Dendritic cell treated with granulocyte-macrophage colony-stimulating factor and Interleukin-4, amounts not matched to agents 40 ng/mL and 50 ng/mL, for 4 days (primary cell): ENCODE data around the gene CASP3.
A peak's percentile ranks its signal among the peaks of the same experiment; 100 is the strongest.

ENCODE experiments used
- H3K27ac Mint-ChIP-seq: one replicate; pipeline ENCODE4 v1.8.0; 2022; ENCODE audit warnings: mild to moderate bottlenecking, mixed read lengths
- H3K27me3 Mint-ChIP-seq: one replicate; pipeline ENCODE4 v1.8.0; 2022; ENCODE audit warnings: mild to moderate bottlenecking, mixed read lengths
- H3K36me3 Mint-ChIP-seq: one replicate; pipeline ENCODE4 v1.8.0; 2022; ENCODE audit warnings: low read depth, mixed read lengths
- H3K4me1 Mint-ChIP-seq: one replicate; pipeline ENCODE4 v1.8.0; 2022; ENCODE audit warnings: low read depth, mixed read lengths
- H3K4me3 Mint-ChIP-seq: one replicate; pipeline ENCODE4 v1.8.0; 2022; ENCODE audit warnings: mild to moderate bottlenecking, moderate library complexity, mixed read lengths
- H3K9me3 Mint-ChIP-seq: one replicate; pipeline ENCODE4 v1.8.0; 2022; ENCODE audit warnings: mixed read lengths
- intact Hi-C: fragments of 100-400 bp; cut with micrococcal nuclease; formaldehyde crosslinking; loops from one replicate; pipeline ENCODE4 v1.15.0; 2022

The CASP3 gene

DNA sequence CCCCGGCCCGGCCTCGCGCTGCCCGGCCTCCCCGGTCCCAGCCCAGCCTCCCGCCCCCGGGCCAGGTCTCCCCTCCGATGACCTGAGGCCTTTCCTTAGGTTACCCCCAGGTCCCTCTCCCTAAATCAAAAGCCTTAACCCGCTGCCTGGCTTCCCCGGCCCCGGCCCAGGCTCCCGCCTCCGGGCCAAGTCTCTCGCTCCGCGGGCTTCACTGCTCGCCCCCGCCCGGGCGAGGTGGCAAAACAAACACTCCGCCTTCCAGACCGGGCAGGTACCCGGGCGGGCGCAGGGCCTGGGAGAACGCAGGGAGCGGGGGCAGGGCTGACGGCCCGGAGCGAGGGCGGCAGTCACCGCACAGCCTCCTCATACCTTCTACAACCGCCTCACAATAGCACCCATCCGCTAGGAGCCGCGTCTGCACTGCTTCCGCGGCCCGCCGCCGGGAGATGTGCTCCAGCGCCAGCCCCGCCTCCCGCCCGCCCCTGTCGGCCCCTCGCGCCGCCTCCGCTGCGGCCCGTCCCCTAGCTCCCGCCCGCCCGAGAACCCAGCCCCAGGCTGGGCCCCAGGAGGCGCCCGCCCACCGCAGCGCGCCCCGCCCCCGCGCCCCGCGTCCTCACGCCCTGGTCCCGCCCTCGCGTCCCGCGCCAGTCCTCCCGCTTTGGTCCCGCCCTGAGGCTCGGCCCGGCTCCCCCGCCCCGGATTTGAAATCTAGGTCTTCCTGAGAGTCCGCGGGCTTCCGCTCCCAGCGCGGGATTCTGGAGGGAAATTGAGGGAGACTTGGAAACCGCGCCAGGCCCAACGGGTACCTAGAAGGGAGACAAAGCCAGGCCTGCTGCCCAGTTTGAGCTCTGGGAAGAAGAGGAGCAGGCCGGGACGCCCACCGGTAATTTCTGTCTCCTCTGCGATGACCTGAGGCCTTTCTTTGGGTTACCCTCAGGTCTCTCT, at the start of gene CASP3, which contains the start of gene PRIMPOL:
CASP3 (minus strand) TSS at position 422 of the 945 bp plus-strand sequence. CDS start 10,994 bp downstream, outside the sequence.
PRIMPOL (plus strand) TSS at position 713 of the 945 bp plus-strand sequence. CDS start 7,403 bp downstream, outside the sequence.
- H3K27ac Mint-ChIP-seq, result peak within 1 kb of the TSS; percentile 90
- H3K4me3 Mint-ChIP-seq, result peak within 1 kb of the TSS; percentile 87
- peaks cover 40% of the 10 kb centered on the region for H3K4me1 Mint-ChIP-seq
- H3K9me3 Mint-ChIP-seq, result no peaks in the 10 kb centered on the region
- peaks cover 47% of the 10 kb centered on the region for H3K36me3 Mint-ChIP-seq
- intact Hi-C loops, result loop anchor here (1.0 to 5.0 kb wide), 4 partner anchors 33 to 382 kb away; partner anchors contain the start of genes CENPU and IRF2
- H3K27me3 Mint-ChIP-seq, result no peaks in the 10 kb centered on the region

DNA sequence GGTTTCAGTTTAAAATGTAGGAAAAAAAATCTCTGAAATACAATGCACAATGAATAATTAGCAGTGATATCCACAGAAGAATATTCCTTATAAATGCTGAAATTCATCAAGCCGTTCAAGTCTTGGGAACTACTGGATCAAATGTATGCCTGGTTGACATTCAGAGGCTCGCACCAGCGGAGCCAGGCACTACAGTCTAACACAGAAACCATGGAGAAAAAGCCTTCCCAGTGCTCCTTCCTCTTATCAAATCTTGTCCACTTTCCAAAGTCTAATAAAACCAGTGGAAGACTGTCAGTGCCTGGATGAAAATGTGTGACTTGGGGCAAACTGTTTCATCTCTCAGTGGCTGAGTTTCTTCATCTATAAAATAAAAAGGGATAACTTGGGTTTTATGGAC, 48.7 kb upstream of the CASP3 start:
- Mint-ChIP-seq H3K4me3 (no peak overlapping the region), H3K27ac (no peak overlapping the region), H3K27me3 (no peaks in the 10 kb centered on the region), H3K36me3 (peaks cover 17% of the 10 kb centered on the region), H3K9me3 (no peaks in the 10 kb centered on the region), H3K4me1 (no peaks in the 10 kb centered on the region)
- intact Hi-C loops, result no loop called here

DNA sequence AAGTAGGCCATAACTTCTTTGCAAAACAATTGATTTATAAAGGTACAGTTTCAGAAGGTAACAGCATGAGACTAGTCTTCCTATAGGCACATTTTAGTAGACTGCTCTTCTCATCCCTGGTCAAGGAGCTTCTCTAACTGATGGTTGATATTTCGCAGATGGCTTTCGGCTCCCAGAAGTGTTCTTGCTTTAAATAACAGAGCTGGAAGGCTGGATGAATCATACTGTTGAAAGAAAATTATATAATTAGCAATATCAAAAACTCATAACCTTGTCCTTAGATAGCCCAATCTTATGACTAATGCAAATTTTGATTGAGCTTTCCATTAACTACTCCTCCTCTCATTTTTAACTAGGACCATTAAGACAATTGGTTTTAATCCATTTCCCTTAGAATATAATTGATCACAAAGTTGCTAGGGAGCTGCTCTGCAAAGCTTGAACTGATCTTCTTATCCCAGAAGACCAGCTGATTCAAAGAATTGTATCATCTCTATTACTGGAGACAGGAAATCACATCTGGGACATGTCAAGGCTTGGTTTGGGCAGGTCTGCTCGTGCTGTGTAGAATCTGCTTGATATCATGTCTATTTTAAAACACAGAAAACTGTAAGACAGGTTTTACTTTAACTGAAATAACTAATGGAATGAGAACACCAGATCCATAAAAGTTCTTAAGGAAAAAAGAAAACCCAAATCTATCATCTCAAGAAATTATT, 46.1 kb upstream of the CASP3 start:
- Mint-ChIP-seq H3K9me3 (no peaks in the 10 kb centered on the region), H3K4me1 (no peaks in the 10 kb centered on the region), H3K4me3 (no peak overlapping the region), H3K36me3 (peaks cover 33% of the 10 kb centered on the region), H3K27me3 (no peaks in the 10 kb centered on the region), H3K27ac (no peak overlapping the region)
- intact Hi-C loops, result no loop called here

GRCh38 chr4:184694412-184694956, 45.2 kb upstream of the CASP3 start:
- intact Hi-C loops, result no loop called here
- H3K4me1 Mint-ChIP-seq, result no peaks in the 10 kb centered on the region
- H3K27ac Mint-ChIP-seq, result no peak overlapping the region
- no peaks in the 10 kb centered on the region for H3K27me3 Mint-ChIP-seq
- H3K4me3 Mint-ChIP-seq, result no peak overlapping the region
- no peaks in the 10 kb centered on the region for H3K9me3 Mint-ChIP-seq
- peaks cover 33% of the 10 kb centered on the region for H3K36me3 Mint-ChIP-seq

DNA sequence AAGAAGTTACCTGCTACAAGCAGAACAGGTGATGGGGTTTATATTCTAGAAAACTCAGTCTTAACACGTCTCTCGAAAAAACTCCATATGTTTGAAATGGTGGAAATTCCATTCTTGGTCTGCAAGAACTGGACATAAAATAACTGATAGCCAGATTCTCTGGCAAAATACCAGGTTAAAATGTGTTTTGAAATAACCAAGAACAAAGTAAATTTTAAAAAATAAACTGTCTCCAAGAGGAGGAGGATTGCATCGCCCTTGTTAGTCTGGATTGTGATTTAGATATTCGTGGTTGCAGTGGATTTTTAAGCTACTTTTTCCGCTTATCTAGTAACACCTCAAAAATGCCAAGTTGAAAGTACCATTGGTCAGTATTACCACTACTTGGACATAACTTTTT, 43.8 kb upstream of the CASP3 start:
- Mint-ChIP-seq H3K27ac (no peak overlapping the region), H3K4me3 (no peak overlapping the region)

GRCh38 chr4:184689681-184690080, 40.4 kb upstream of the CASP3 start:
- intact Hi-C loops, result no loop called here
- Mint-ChIP-seq H3K36me3 (peaks cover 36% of the 10 kb centered on the region), H3K4me1 (peaks cover 8% of the 10 kb centered on the region), H3K9me3 (no peaks in the 10 kb centered on the region), H3K4me3 (no peak overlapping the region), H3K27ac (no peak overlapping the region), H3K27me3 (no peaks in the 10 kb centered on the region)

More for the DNA sequence above, 43.8 kb upstream of the CASP3 start:
- peaks cover 33% of the 10 kb centered on the region for H3K36me3 Mint-ChIP-seq
- H3K4me1 Mint-ChIP-seq, result no peaks in the 10 kb centered on the region
- no peaks in the 10 kb centered on the region for H3K9me3 Mint-ChIP-seq
- intact Hi-C loops, result no loop called here
- H3K27me3 Mint-ChIP-seq, result no peaks in the 10 kb centered on the region

GRCh38 chr4:184688447-184688846, 39.2 kb upstream of the CASP3 start:
- no peak overlapping the region for H3K4me3 Mint-ChIP-seq
- H3K4me1 Mint-ChIP-seq, result peaks cover 14% of the 10 kb centered on the region
- peaks cover 24% of the 10 kb centered on the region for H3K36me3 Mint-ChIP-seq
- H3K9me3 Mint-ChIP-seq, result no peaks in the 10 kb centered on the region
- intact Hi-C loops, result no loop called here
- H3K27me3 Mint-ChIP-seq, result no peaks in the 10 kb centered on the region
- no peak overlapping the region for H3K27ac Mint-ChIP-seq

DNA sequence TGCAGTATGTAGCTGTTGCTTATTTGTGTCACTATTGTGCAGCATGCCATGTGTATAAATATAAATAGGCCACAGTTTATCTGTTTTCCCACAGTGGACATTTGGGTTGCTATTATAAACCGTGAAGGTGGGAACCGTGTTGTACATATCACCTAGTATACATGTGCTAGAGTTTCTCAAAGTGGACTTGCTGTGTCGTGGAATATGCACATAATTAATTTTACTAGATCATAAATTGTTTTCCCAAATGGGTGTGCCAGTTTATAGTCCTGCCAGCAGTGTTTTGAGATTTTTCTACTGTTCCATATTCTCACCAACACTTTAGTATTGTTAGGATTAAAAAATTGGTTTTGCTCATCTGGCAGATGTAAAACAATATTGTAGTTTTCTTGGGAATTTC, 38.8 kb upstream of the CASP3 start:
- intact Hi-C loops, result no loop called here
- no peaks in the 10 kb centered on the region for H3K27me3 Mint-ChIP-seq
- H3K36me3 Mint-ChIP-seq, result peaks cover 22% of the 10 kb centered on the region
- H3K9me3 Mint-ChIP-seq, result no peaks in the 10 kb centered on the region
- no peak overlapping the region for H3K4me3 Mint-ChIP-seq
- H3K4me1 Mint-ChIP-seq, result peaks cover 14% of the 10 kb centered on the region
- H3K27ac Mint-ChIP-seq, result no peak overlapping the region

GRCh38 chr4:184684491-184685189, 35.4 kb upstream of the CASP3 start:
- H3K27me3 Mint-ChIP-seq, result no peaks in the 10 kb centered on the region
- H3K9me3 Mint-ChIP-seq, result no peaks in the 10 kb centered on the region
- intact Hi-C loops, result loop anchor here (5.0 kb wide), 1 partner anchor 37 kb away; the partner anchor contains the start of genes CASP3 and PRIMPOL
- peak overlapping the region; percentile 54 for H3K4me3 Mint-ChIP-seq
- peak overlapping the region; percentile 84 for H3K27ac Mint-ChIP-seq
- H3K36me3 Mint-ChIP-seq, result peaks cover 5% of the 10 kb centered on the region
- H3K4me1 Mint-ChIP-seq, result peaks cover 31% of the 10 kb centered on the region

GRCh38 chr4:184681916-184682315, 32.7 kb upstream of the CASP3 start:
- peak overlapping the region; percentile 57 for H3K27ac Mint-ChIP-seq
- peaks cover 37% of the 10 kb centered on the region for H3K4me1 Mint-ChIP-seq
- H3K27me3 Mint-ChIP-seq, result no peaks in the 10 kb centered on the region
- no peak overlapping the region for H3K4me3 Mint-ChIP-seq
- H3K9me3 Mint-ChIP-seq, result no peaks in the 10 kb centered on the region
- intact Hi-C loops, result loop anchor here (5.0 kb wide), 1 partner anchor 35 kb away; the partner anchor contains the start of genes CASP3 and PRIMPOL
- H3K36me3 Mint-ChIP-seq, result peaks cover 5% of the 10 kb centered on the region

GRCh38 chr4:184680698-184681097, 31.5 kb upstream of the CASP3 start:
- peaks cover 39% of the 10 kb centered on the region for H3K4me1 Mint-ChIP-seq
- no peaks in the 10 kb centered on the region for H3K27me3 Mint-ChIP-seq
- intact Hi-C loops, result loop anchor here (5.0 kb wide), 1 partner anchor 33 kb away; the partner anchor contains the start of genes CASP3 and PRIMPOL
- no peak overlapping the region for H3K4me3 Mint-ChIP-seq
- no peaks in the 10 kb centered on the region for H3K9me3 Mint-ChIP-seq
- H3K27ac Mint-ChIP-seq, result peak overlapping the region; percentile 22
- H3K36me3 Mint-ChIP-seq, result no peaks in the 10 kb centered on the region

DNA sequence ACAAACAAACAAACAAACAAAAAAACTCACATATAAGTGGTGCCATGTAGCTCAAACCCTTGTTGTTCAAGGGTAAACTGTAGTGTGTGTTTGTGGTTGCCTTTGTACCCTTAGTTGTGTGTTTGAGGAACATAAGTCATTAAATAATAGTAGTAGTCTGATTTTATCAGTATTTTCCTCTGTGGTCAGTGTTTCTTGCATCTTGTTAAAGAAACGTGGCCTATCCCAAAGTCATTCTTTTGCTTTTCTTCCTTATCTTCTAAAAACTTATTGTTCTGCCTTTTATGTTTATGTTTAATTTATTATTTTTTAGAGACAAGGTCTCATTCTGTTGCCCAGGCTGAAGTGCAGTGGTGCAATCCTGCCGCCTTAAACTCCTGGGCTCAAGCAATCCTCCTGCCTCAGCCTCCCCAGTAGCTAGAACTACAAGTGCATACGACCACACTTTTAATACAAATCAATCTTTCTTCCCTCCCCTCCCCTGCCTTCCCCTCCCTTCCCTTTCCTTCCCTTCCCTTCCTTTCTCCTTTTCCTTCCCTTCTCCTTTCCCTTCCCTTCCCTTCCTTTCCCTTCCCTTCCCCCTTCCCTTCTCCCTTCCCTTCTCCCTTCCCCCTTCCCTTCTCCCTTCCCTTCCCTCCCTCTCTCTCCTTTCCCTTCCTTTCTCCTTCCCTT, 26.7 kb upstream of the CASP3 start:
- Mint-ChIP-seq H3K4me3 (no peak overlapping the region), H3K27ac (no peak overlapping the region), H3K36me3 (peaks cover 33% of the 10 kb centered on the region), H3K9me3 (no peaks in the 10 kb centered on the region), H3K4me1 (peaks cover 14% of the 10 kb centered on the region), H3K27me3 (no peaks in the 10 kb centered on the region)
- intact Hi-C loops, result no loop called here

DNA sequence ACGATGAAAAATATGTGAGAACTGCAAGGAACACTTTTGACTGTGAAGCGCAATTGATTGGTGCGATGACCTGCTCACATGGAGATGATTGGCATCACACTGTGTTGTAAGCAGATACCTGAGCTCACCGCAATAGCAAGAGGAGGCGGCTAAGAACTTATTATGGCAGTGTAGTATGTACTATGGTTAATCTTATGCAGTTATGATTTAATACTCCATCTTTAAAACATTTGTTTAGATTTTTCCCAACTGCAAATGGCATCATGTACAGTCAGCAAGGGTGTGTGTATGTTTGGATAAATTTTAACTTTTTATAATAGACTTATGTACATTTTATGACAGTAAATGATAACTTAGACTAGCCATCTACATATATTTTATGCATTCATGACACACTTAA, 25.8 kb upstream of the CASP3 start:
- Mint-ChIP-seq H3K9me3 (no peaks in the 10 kb centered on the region), H3K27ac (no peak overlapping the region), H3K4me1 (peaks cover 10% of the 10 kb centered on the region), H3K4me3 (no peak overlapping the region), H3K27me3 (no peaks in the 10 kb centered on the region), H3K36me3 (peaks cover 33% of the 10 kb centered on the region)
- intact Hi-C loops, result no loop called here
